HG03175 (cell line): ENCODE data around the gene RNASET2.

Source experiments
- ATAC-seq: cut with Tn5 transposase; IDR thresholded peaks from one replicate; pipeline ENCODE4 v1.9.1; 2021; ENCODE audit warnings: mild to moderate bottlenecking, moderate library complexity; ENCODE audit not compliant: unreplicated experiment

Gene RNASET2

GRCh38 chr6:166956444-166957086, at the start of gene RNASET2:
RNASET2 (minus strand) TSS chr6:166956550; CDS start chr6:166956182, 368 bp downstream.
- ATAC-seq = peak; percentile 72

- ATAC-seq = no peak
These were observed 49.2 kb upstream of the RNASET2 start for GRCh38 chr6:167005350-167006159.

DNA sequence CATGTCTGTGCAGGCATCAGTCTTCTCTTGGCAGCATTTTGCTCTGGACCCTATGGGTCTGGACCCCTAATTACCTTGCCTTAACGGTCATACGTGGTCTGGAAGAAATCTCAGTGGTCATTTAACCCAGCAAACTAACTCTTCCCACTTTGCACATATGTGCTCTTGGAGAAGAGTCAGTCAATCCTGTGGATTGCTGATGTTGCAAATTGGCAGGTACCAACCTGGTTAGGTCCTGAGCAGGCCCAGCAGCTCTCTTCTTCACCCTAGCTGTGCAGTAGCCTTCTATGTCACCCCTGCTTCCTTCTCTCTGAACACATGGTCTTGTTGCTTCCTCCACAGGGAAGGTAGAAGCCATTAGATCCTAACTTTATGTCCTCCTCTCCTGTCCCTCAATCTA, 44.4 kb upstream of the RNASET2 start:
- ATAC-seq = no peak

- ATAC-seq = no peak
These were observed 43.5 kb upstream of the RNASET2 start for GRCh38 chr6:166999884-167000253.

GRCh38 chr6:166999145-166999883, 43.0 kb upstream of the RNASET2 start, which contains the start of gene CEP43:
CEP43 (plus strand) TSS chr6:166999397; CDS start chr6:166999413, 16 bp downstream.
- peak; percentile 92 for ATAC-seq

- peak; percentile 12 for ATAC-seq
These were observed 42.1 kb upstream of the RNASET2 start for GRCh38 chr6:166998256-166999144.

GRCh38 chr6:166997768-166998255, 41.5 kb upstream of the RNASET2 start:
- ATAC-seq = peak; percentile 24

GRCh38 chr6:166997348-166997747, 41.0 kb upstream of the RNASET2 start:
- no peak for ATAC-seq

DNA sequence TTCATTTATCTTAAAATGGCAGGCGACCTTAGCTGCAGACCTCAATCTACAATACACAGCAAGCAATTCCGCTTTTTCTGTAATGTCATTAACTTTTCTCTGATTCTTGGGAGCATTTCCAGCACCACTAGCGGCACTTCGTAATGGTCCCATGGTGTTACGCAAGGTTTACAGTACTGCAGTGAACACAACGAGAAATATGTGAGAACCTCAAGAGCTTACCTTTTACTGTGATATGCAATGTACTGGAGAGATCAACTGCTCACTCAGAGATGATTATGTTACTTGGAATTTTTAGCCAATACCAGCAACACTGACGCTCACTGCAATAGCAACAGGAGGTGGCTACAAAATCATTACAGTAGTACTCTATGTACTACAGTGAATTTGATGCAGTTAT, 40.1 kb upstream of the RNASET2 start:
- ATAC-seq = no peak

DNA sequence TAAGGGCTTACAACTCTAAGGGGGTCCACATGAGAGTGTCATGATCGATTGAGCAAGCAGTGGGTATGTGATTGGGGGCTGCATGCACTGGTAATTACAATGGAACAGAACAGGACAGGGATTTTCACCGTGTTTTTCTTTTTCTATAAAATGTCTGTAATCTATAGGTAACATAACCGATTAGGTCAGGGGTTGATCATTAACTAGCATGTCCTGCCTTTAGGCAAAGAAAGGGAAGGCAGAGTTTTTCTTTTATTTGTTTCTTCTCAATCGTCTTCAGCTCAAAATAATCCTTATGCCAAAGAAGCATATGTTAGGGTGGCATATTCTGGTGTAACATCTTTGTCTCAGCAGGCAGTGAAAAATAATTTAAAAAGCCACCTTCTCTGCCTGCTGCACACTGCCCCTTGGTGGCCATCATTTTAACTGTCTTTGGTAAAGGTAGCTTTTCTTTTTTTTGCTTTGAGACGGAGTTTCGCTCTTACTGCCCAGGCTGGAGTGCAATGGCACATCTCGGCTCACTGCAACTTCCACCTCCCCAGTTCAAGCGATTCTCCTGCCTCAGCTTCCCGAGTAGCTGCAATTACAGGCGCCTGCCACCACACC, 33.2 kb upstream of the RNASET2 start:
- peak; percentile 64 for ATAC-seq

- ATAC-seq = no peak
These were observed 32.4 kb upstream of the RNASET2 start for GRCh38 chr6:166988674-166989201.

GRCh38 chr6:166987930-166988329, 31.6 kb upstream of the RNASET2 start:
- ATAC-seq = no peak

DNA sequence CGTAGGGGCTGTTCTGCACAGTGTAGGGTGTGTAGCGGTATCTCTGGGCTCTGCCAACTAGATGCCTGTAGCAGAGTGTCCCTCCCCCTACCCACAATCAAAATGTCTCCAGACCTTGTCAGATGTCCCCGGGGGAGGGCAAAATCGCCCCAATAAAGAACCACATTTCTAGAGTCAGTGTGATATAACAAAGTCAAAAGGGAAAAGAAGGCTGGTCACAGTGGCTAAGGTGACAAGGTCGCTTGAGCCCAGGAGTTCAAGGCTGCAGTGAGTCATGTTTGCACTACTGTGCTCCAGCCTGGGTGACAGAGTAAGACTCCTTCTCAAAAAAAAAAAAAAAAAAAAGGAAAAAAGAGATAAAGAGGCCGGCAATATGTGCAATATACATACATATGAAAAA, 31.1 kb upstream of the RNASET2 start:
- ATAC-seq = no peak

DNA sequence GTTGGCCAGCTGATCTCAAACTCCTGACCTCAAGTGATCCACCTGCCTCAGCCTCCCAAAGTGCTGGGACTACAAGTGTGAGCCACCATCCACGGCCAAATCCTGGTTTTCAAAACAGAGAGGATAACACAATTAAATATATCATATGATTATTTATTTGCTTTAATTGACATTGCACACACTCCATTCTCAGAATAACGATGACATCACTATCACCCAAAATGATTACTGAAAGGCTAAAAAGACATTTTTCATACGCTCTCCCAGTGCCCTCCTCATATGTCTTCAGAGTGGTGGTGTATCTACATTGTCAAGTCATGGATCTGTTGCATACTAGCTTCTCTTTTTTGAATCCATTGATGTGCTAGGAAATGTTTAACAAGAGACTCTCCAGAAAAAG, 24.4 kb upstream of the RNASET2 start:
- ATAC-seq = no peak

GRCh38 chr6:166977621-166978525, 21.5 kb upstream of the RNASET2 start:
- no peak for ATAC-seq

GRCh38 chr6:166976636-166977035, 20.3 kb upstream of the RNASET2 start:
- no peak for ATAC-seq

- no peak for ATAC-seq
These were observed 15.8 kb upstream of the RNASET2 start for GRCh38 chr6:166972101-166972500.

GRCh38 chr6:166971271-166971670, 14.9 kb upstream of the RNASET2 start:
- ATAC-seq = no peak

DNA sequence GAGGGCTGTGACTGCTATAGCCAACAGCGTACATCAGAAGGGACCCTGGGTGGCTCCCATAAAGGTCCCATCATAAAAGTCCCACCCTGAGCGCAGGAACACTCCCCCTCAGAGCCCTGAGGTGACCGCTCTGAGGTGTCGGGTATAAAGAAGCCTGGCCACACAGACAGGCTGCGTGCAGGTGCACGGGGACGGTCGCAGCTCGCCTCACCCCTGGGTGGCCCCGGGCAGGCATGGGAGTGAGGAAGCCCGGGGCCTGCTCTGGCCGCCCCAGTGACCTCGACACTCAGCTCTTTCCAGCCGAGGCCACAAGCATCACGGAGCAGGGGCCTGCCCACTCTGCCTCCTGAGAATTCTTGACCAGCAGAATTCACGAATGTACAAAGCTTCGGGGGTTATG, 14.4 kb upstream of the RNASET2 start:
- ATAC-seq = no peak
